ENCODE measurements around the gene ZNF428.
"Not testable (repeated sequence)": the region's sequence is repeated elsewhere in the genome, so short reads cannot be mapped to it uniquely, and the experiment has no call there.

ZNF428 gene

GRCh38 chr19:43639519-43640423, 20.3 kb upstream of the ZNF428 start, which contains the start of gene CADM4:
CADM4 (minus strand) TSS chr19:43639850; CDS start chr19:43639790, 60 bp downstream.
- peak; percentile 58 for DNase-seq (ENCODE audit: low spot score)

- DNase-seq (ENCODE audit: low spot score) = no peak
These were observed 19.6 kb upstream of the ZNF428 start for GRCh38 chr19:43638995-43639518.

GRCh38 chr19:43638214-43638994, 19.0 kb upstream of the ZNF428 start:
- no peak for DNase-seq (ENCODE audit: low spot score)

GRCh38 chr19:43636121-43636683, 16.8 kb upstream of the ZNF428 start:
- no peak for DNase-seq (ENCODE audit: low spot score)

GRCh38 chr19:43635561-43635940, 16.1 kb upstream of the ZNF428 start:
- not testable (repeated sequence) for DNase-seq (ENCODE audit: low spot score)

GRCh38 chr19:43634872-43635560, 15.6 kb upstream of the ZNF428 start:
- peak; percentile 54 for DNase-seq (ENCODE audit: low spot score)

- no peak for DNase-seq (ENCODE audit: low spot score)
These were observed 15.1 kb upstream of the ZNF428 start for GRCh38 chr19:43634506-43634871.

- no peak for DNase-seq (ENCODE audit: low spot score)
These were observed 14.6 kb upstream of the ZNF428 start for GRCh38 chr19:43634068-43634467.

- no peak for DNase-seq (ENCODE audit: low spot score)
These were observed 14.1 kb upstream of the ZNF428 start for GRCh38 chr19:43633520-43633919.

- DNase-seq (ENCODE audit: low spot score) = no peak
These were observed 12.1 kb upstream of the ZNF428 start for GRCh38 chr19:43631491-43631890.

- no peak for DNase-seq (ENCODE audit: low spot score)
These were observed 9.4 kb upstream of the ZNF428 start for GRCh38 chr19:43628646-43629326.

- DNase-seq (ENCODE audit: low spot score) = no peak
These were observed 7.4 kb upstream of the ZNF428 start for GRCh38 chr19:43626838-43627237.

- no peak for DNase-seq (ENCODE audit: low spot score)
These were observed 6.6 kb upstream of the ZNF428 start for GRCh38 chr19:43625918-43626579.

- no peak for DNase-seq (ENCODE audit: low spot score)
These were observed 5.5 kb upstream of the ZNF428 start for GRCh38 chr19:43624933-43625332.

- DNase-seq (ENCODE audit: low spot score) = no peak
These were observed 4.7 kb upstream of the ZNF428 start for GRCh38 chr19:43623889-43624670.

GRCh38 chr19:43622956-43623355, 3.5 kb upstream of the ZNF428 start:
- DNase-seq (ENCODE audit: low spot score) = no peak

GRCh38 chr19:43622070-43622469, 2.6 kb upstream of the ZNF428 start:
- DNase-seq (ENCODE audit: low spot score) = no peak

GRCh38 chr19:43620061-43621001, 902 bp upstream of the ZNF428 start:
- no peak for DNase-seq (ENCODE audit: low spot score)

GRCh38 chr19:43618921-43619261, 538 bp downstream of the ZNF428 start:
- DNase-seq (ENCODE audit: low spot score) = peak; percentile 82

All from HuH-7 (cell line).